H1 (cell line): ENCODE data around the gene CBLB. TPM values are rescaled to one million over a fixed set of nuclear protein-coding genes. Genes with fewer than 3 reads are reported as not detected.

Experiments used
- CBX5 ChIP-seq: fragments of 300-800, 300-1000 bp; sonication (generic); IDR thresholded peaks from 2 replicates; pipeline ENCODE4 v1.7.1; 2016; ENCODE audit warnings: antibody characterized with exemption, low read length, low read depth
- GABPA ChIP-seq: IDR thresholded peaks from 2 replicates; pipeline ENCODE4 v1.6.1; 2011; ENCODE audit warnings: mild to moderate bottlenecking, low read length, moderate library complexity, borderline replicate concordance; ENCODE audit not compliant: insufficient read depth
- JUND ChIP-seq: IDR thresholded peaks from 2 replicates; pipeline ENCODE4 v1.6.1; 2011; ENCODE audit warnings: mild to moderate bottlenecking, improper control_type of control experiment, low read length
- SIRT6 ChIP-seq: IDR thresholded peaks from one replicate; pipeline ENCODE4 v1.7.1; 2012; ENCODE audit warnings: low read length, inconsistent platforms
- polyA plus RNA-seq, 7 experiments: library from polyadenylated mRNA; depleted of rRNA in 3 of 7; stranded (reverse) in 5 of 7; unstranded in 2 of 7; fragments of >200 nt in 5 of 7; fragments of 200-250 nt in 2 of 7; gene quantifications; 1 replicate in 5 of 7; 2 replicates in 1 of 7; 4 replicates in 1 of 7; pipeline versions ENCODE4 v1.2.1 to v1.2.3, GENCODE V29; 2011 to 2013; ENCODE audit warnings: missing spikeins in 2 of 7, mixed read lengths in 2 of 7
- total RNA-seq: library from RNA; stranded (reverse); fragmentation: NEBNext Ultra II Directional; extraction: Animal tissue kit (Norgen Biotek cat#: 25700); gene quantifications from 2 replicates; pipeline ENCODE4 v1.2.1, GENCODE V29; 2021
- TF ChIP-seq, protein P1 (sequence below): fragments of 300-600 bp; sonication (generic); IDR thresholded peaks from 2 replicates; pipeline ENCODE4 v1.7.1; 2012; ENCODE audit warnings: low read length, moderate library complexity, mild to moderate bottlenecking, inconsistent platforms; ENCODE audit not compliant: insufficient replicate concordance
- TF ChIP-seq, protein P2 (sequence below): IDR thresholded peaks from 2 replicates; pipeline ENCODE4 v1.6.1; 2011; ENCODE audit warnings: low read length, improper control_type of control experiment

Gene CBLB
- total and polyA plus RNA-seq, 2 of the 8 experiments (the other 6 are each of a cell fraction or from before 2014, with no cell fraction given) = 14.5 to 26.0 TPM

DNA sequence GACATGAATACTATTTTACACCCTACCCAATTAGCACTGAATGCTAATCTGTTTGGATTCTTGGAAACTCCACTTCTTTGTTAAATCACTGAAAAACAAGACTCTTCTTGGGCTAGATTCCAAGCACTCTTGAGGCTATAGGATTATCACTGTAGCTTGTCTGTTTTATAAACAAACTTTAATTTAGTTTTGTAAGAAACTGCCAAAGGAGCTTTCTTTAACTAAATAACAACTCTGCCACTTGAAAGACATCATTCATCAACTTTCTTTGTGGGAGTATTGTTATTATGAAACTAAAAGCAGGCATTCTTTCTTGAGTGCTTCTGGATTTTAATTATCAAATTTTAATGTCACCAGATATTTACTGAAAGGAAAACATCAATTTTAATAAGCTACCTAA is 24.1 kb downstream of the CBLB start (continued):
- TF ChIP-seq, protein P1, sequence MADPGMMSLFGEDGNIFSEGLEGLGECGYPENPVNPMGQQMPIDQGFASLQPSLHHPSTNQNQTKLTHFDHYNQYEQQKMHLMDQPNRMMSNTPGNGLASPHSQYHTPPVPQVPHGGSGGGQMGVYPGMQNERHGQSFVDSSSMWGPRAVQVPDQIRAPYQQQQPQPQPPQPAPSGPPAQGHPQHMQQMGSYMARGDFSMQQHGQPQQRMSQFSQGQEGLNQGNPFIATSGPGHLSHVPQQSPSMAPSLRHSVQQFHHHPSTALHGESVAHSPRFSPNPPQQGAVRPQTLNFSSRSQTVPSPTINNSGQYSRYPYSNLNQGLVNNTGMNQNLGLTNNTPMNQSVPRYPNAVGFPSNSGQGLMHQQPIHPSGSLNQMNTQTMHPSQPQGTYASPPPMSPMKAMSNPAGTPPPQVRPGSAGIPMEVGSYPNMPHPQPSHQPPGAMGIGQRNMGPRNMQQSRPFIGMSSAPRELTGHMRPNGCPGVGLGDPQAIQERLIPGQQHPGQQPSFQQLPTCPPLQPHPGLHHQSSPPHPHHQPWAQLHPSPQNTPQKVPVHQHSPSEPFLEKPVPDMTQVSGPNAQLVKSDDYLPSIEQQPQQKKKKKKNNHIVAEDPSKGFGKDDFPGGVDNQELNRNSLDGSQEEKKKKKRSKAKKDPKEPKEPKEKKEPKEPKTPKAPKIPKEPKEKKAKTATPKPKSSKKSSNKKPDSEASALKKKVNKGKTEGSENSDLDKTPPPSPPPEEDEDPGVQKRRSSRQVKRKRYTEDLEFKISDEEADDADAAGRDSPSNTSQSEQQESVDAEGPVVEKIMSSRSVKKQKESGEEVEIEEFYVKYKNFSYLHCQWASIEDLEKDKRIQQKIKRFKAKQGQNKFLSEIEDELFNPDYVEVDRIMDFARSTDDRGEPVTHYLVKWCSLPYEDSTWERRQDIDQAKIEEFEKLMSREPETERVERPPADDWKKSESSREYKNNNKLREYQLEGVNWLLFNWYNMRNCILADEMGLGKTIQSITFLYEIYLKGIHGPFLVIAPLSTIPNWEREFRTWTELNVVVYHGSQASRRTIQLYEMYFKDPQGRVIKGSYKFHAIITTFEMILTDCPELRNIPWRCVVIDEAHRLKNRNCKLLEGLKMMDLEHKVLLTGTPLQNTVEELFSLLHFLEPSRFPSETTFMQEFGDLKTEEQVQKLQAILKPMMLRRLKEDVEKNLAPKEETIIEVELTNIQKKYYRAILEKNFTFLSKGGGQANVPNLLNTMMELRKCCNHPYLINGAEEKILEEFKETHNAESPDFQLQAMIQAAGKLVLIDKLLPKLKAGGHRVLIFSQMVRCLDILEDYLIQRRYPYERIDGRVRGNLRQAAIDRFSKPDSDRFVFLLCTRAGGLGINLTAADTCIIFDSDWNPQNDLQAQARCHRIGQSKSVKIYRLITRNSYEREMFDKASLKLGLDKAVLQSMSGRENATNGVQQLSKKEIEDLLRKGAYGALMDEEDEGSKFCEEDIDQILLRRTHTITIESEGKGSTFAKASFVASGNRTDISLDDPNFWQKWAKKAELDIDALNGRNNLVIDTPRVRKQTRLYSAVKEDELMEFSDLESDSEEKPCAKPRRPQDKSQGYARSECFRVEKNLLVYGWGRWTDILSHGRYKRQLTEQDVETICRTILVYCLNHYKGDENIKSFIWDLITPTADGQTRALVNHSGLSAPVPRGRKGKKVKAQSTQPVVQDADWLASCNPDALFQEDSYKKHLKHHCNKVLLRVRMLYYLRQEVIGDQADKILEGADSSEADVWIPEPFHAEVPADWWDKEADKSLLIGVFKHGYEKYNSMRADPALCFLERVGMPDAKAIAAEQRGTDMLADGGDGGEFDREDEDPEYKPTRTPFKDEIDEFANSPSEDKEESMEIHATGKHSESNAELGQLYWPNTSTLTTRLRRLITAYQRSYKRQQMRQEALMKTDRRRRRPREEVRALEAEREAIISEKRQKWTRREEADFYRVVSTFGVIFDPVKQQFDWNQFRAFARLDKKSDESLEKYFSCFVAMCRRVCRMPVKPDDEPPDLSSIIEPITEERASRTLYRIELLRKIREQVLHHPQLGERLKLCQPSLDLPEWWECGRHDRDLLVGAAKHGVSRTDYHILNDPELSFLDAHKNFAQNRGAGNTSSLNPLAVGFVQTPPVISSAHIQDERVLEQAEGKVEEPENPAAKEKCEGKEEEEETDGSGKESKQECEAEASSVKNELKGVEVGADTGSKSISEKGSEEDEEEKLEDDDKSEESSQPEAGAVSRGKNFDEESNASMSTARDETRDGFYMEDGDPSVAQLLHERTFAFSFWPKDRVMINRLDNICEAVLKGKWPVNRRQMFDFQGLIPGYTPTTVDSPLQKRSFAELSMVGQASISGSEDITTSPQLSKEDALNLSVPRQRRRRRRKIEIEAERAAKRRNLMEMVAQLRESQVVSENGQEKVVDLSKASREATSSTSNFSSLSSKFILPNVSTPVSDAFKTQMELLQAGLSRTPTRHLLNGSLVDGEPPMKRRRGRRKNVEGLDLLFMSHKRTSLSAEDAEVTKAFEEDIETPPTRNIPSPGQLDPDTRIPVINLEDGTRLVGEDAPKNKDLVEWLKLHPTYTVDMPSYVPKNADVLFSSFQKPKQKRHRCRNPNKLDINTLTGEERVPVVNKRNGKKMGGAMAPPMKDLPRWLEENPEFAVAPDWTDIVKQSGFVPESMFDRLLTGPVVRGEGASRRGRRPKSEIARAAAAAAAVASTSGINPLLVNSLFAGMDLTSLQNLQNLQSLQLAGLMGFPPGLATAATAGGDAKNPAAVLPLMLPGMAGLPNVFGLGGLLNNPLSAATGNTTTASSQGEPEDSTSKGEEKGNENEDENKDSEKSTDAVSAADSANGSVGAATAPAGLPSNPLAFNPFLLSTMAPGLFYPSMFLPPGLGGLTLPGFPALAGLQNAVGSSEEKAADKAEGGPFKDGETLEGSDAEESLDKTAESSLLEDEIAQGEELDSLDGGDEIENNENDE = no peak
- TF ChIP-seq, protein P2, sequence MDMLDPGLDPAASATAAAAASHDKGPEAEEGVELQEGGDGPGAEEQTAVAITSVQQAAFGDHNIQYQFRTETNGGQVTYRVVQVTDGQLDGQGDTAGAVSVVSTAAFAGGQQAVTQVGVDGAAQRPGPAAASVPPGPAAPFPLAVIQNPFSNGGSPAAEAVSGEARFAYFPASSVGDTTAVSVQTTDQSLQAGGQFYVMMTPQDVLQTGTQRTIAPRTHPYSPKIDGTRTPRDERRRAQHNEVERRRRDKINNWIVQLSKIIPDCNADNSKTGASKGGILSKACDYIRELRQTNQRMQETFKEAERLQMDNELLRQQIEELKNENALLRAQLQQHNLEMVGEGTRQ = no peak
- TF ChIP-seq GABPA (no peak), CBX5 (no peak), JUND (no peak), SIRT6 (no peak)
